Endothelial cell (in vitro differentiated cells): ENCODE data around the gene ARHGAP6. TPM values are rescaled to one million over a fixed set of nuclear protein-coding genes. Genes with fewer than 3 reads are reported as not detected.
A peak's percentile ranks its signal among the peaks of the same experiment; 100 is the strongest.

ENCODE experiments used
- DNase-seq: peaks from one replicate; pipeline ENCODE4 v3.0.0; 2021; ENCODE audit warnings: low spot score
- H3K27ac Mint-ChIP-seq: one replicate; pipeline ENCODE4 v1.8.0; 2021; ENCODE audit warnings: mixed read lengths, inconsistent platforms; ENCODE audit not compliant: unreplicated experiment
- H3K27me3 Mint-ChIP-seq: one replicate; pipeline ENCODE4 v1.8.0; 2021; ENCODE audit warnings: mild to moderate bottlenecking, moderate library complexity, mixed read lengths, inconsistent platforms; ENCODE audit not compliant: unreplicated experiment
- H3K36me3 Mint-ChIP-seq: one replicate; pipeline ENCODE4 v1.8.0; 2021; ENCODE audit warnings: mild to moderate bottlenecking, low read depth, mixed read lengths, inconsistent platforms; ENCODE audit not compliant: unreplicated experiment
- H3K4me1 Mint-ChIP-seq: one replicate; pipeline ENCODE4 v1.8.0; 2021; ENCODE audit warnings: mild to moderate bottlenecking, mixed read lengths, inconsistent platforms; ENCODE audit not compliant: unreplicated experiment
- H3K4me3 Mint-ChIP-seq: one replicate; pipeline ENCODE4 v1.8.0; 2021; ENCODE audit warnings: mild to moderate bottlenecking, mixed read lengths, inconsistent platforms; ENCODE audit not compliant: unreplicated experiment
- H3K9me3 Mint-ChIP-seq: one replicate; pipeline ENCODE4 v1.8.0; 2021; ENCODE audit warnings: mixed read lengths, inconsistent platforms; ENCODE audit not compliant: unreplicated experiment
- CTCF ChIP-seq: fragments of 200-600 bp; sonication (generic); IDR thresholded peaks from one replicate; pipeline ENCODE4 v1.5.0; 2021; ENCODE audit warnings: antibody characterized with exemption; ENCODE audit not compliant: unreplicated experiment
- total RNA-seq: library from RNA; stranded (reverse); fragmentation: NEBNext Ultra II Directional; extraction: Animal tissue kit (Norgen Biotek cat#: 25700); gene quantifications from one replicate; pipeline ENCODE4 v1.2.1, GENCODE V29; 2021; ENCODE audit not compliant: unreplicated experiment

ARHGAP6 gene
- total RNA-seq, 1 donor from 2014 or later = 4.1 TPM

GRCh38 chrX:11103751-11104150, 562.0 kb downstream of the ARHGAP6 start:
- no peak for TF ChIP-seq CTCF
- H3K27ac Mint-ChIP-seq = no peak overlapping the region
- no peaks in the 10 kb centered on the region for H3K9me3 Mint-ChIP-seq
- no peaks in the 10 kb centered on the region for H3K4me1 Mint-ChIP-seq
- no peak overlapping the region for H3K4me3 Mint-ChIP-seq
- DNase-seq = no peak
- no peaks in the 10 kb centered on the region for H3K36me3 Mint-ChIP-seq
- peaks cover 3% of the 10 kb centered on the region for H3K27me3 Mint-ChIP-seq

- Mint-ChIP-seq H3K36me3 (no peaks in the 10 kb centered on the region), H3K27me3 (peaks cover 3% of the 10 kb centered on the region), H3K9me3 (no peaks in the 10 kb centered on the region), H3K4me1 (no peaks in the 10 kb centered on the region), H3K4me3 (no peak overlapping the region), H3K27ac (no peak overlapping the region)
- no peak for TF ChIP-seq CTCF
- no peak for DNase-seq
These were observed 562.7 kb downstream of the ARHGAP6 start for GRCh38 chrX:11103006-11103405.

GRCh38 chrX:11100281-11101035, 565.3 kb downstream of the ARHGAP6 start:
- Mint-ChIP-seq H3K36me3 (no peaks in the 10 kb centered on the region), H3K4me1 (no peaks in the 10 kb centered on the region), H3K4me3 (no peak overlapping the region), H3K27me3 (no peaks in the 10 kb centered on the region), H3K9me3 (no peaks in the 10 kb centered on the region), H3K27ac (no peak overlapping the region)
- DNase-seq = no peak
- TF ChIP-seq CTCF = peak; percentile 43

- Mint-ChIP-seq H3K9me3 (no peaks in the 10 kb centered on the region), H3K4me3 (no peak overlapping the region), H3K27me3 (no peaks in the 10 kb centered on the region), H3K4me1 (no peaks in the 10 kb centered on the region), H3K36me3 (no peaks in the 10 kb centered on the region), H3K27ac (no peak overlapping the region)
- no peak for TF ChIP-seq CTCF
- no peak for DNase-seq
These were observed 566.3 kb downstream of the ARHGAP6 start for GRCh38 chrX:11099465-11099864.

GRCh38 chrX:11097933-11098332, 567.8 kb downstream of the ARHGAP6 start:
- H3K4me1 Mint-ChIP-seq = no peaks in the 10 kb centered on the region
- no peak overlapping the region for H3K27ac Mint-ChIP-seq
- H3K27me3 Mint-ChIP-seq = no peaks in the 10 kb centered on the region
- H3K4me3 Mint-ChIP-seq = no peak overlapping the region
- no peak for TF ChIP-seq CTCF
- DNase-seq = no peak
- no peaks in the 10 kb centered on the region for H3K36me3 Mint-ChIP-seq
- H3K9me3 Mint-ChIP-seq = no peaks in the 10 kb centered on the region
